Hepatocyte (in vitro differentiated cells): ENCODE results near the gene RPH3AL. TPM values are rescaled to one million over a fixed set of nuclear protein-coding genes. Genes with fewer than 3 reads are reported as not detected.

Source experiments
- DNase-seq: peaks from one replicate; pipeline ENCODE4 v3.0.0-alpha.2; 2016; ENCODE audit warnings: low spot score
- H2AFZ ChIP-seq: fragments of 200-600 bp; sonication (generic); 2 replicates; pipeline ENCODE4 v1.6.0; 2016; ENCODE audit warnings: antibody characterized with exemption, mild to moderate bottlenecking
- H3K27ac ChIP-seq: fragments of 200-600 bp; sonication (generic); 2 replicates; pipeline ENCODE4 v1.5.1; 2016; ENCODE audit warnings: mild to moderate bottlenecking
- H3K27me3 ChIP-seq: fragments of 200-600 bp; sonication (generic); 2 replicates; pipeline ENCODE4 v1.6.1; 2016
- H3K36me3 ChIP-seq: fragments of 200-600 bp; sonication (generic); replicated peaks from 2 replicates; pipeline ENCODE4 v1.5.1; 2016; ENCODE audit warnings: low read depth; ENCODE audit not compliant: insufficient read depth
- H3K4me1 ChIP-seq: fragments of 200-600 bp; sonication (generic); 2 replicates; pipeline ENCODE4 v1.5.1; 2016; ENCODE audit warnings: mild to moderate bottlenecking, moderate library complexity; ENCODE audit not compliant: insufficient read depth
- H3K4me2 ChIP-seq: fragments of 200-600 bp; sonication (generic); 2 replicates; pipeline ENCODE4 v1.6.0; 2016
- H3K4me3 ChIP-seq: fragments of 200-600 bp; sonication (generic); 2 replicates; pipeline ENCODE4 v1.5.1; 2016; ENCODE audit warnings: mild to moderate bottlenecking
- H3K79me2 ChIP-seq: fragments of 200-600 bp; sonication (generic); 2 replicates; pipeline ENCODE4 v1.6.0; 2017; ENCODE audit warnings: mild to moderate bottlenecking
- H3K9me2 ChIP-seq: fragments of 200-600 bp; sonication (generic); replicated peaks from 2 replicates; pipeline ENCODE4 v1.6.0; 2017; ENCODE audit warnings: mild to moderate bottlenecking; ENCODE audit not compliant: insufficient read depth
- H3K9me3 ChIP-seq: fragments of 200-600 bp; sonication (generic); 2 replicates; pipeline ENCODE4 v1.5.1; 2016; ENCODE audit warnings: low read depth, mild to moderate bottlenecking
- H4K20me1 ChIP-seq: fragments of 200-600 bp; sonication (generic); 2 replicates; pipeline ENCODE4 v1.6.0; 2016; ENCODE audit warnings: mild to moderate bottlenecking; ENCODE audit not compliant: insufficient read depth, poor library complexity, severe bottlenecking
- EZH2 ChIP-seq: fragments of 200-600 bp; sonication (generic); IDR thresholded peaks from 2 replicates; pipeline ENCODE4 v1.6.1; 2016; ENCODE audit warnings: antibody characterized with exemption, mild to moderate bottlenecking, borderline replicate concordance
- EZH2phosphoT487 ChIP-seq: fragments of 200-600 bp; sonication (generic); IDR thresholded peaks from one replicate; pipeline ENCODE4 v1.6.1; 2018; ENCODE audit warnings: antibody characterized with exemption, mild to moderate bottlenecking, low read depth, moderate library complexity; ENCODE audit not compliant: unreplicated experiment, severe bottlenecking
- WGBS: methylation state at CpG from one replicate; pipeline ENCODE4 v1.1.6; 2016; ENCODE audit warnings: low lambda C conversion rate; ENCODE audit errors: missing lambda C conversion rate; 5-methylcytosine and 5-hydroxymethylcytosine counted together
- polyA plus RNA-seq: library from polyadenylated mRNA; unstranded; fragments of >200 nt; fragmentation: Nextera tagmentation; extraction: Ambion mirVana; gene quantifications from 2 replicates; pipeline ENCODE4 v1.2.1, GENCODE V29; 2016
- total RNA-seq: library from RNA; depleted of rRNA; stranded (reverse); fragments of >200 nt; gene quantifications from 2 replicates; pipeline ENCODE4 v1.2.3, GENCODE V29; 2014
- TF ChIP-seq, protein P1 (sequence below): fragments of 200-600 bp; sonication (generic); IDR thresholded peaks from 2 replicates; pipeline ENCODE4 v1.5.1; 2016; ENCODE audit warnings: antibody characterized with exemption, mild to moderate bottlenecking; ENCODE audit not compliant: poor library complexity

Gene RPH3AL
- total and polyA plus RNA-seq, 2 experiments from 2014 or later = 7.0 to 7.6 TPM

DNA sequence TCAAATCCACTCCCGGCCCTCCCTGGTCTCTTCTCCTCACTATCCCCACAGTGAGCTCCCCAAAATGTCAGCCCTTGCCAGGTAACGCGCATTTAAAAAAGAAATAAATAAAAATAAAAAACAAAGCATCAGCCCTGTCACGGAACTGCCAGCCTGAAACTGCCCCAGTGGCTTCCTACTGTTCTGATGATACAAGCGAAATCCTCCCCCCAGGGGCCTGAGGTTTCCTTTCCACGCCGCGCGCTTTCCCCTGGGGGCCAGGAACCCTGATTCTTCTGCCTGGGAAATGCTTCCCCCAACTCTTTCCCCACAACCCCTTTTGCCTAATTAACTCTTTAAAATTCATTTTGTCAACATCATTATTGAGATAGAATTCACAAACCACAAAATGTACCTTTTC lies 12.2 kb upstream of the RPH3AL start:
- H3K4me2 ChIP-seq = no peak overlapping the region
- no peaks in the 10 kb centered on the region for H3K9me2 ChIP-seq
- TF ChIP-seq EZH2 (no peak), EZH2phosphoT487 (no peak)
- TF ChIP-seq, protein P1, sequence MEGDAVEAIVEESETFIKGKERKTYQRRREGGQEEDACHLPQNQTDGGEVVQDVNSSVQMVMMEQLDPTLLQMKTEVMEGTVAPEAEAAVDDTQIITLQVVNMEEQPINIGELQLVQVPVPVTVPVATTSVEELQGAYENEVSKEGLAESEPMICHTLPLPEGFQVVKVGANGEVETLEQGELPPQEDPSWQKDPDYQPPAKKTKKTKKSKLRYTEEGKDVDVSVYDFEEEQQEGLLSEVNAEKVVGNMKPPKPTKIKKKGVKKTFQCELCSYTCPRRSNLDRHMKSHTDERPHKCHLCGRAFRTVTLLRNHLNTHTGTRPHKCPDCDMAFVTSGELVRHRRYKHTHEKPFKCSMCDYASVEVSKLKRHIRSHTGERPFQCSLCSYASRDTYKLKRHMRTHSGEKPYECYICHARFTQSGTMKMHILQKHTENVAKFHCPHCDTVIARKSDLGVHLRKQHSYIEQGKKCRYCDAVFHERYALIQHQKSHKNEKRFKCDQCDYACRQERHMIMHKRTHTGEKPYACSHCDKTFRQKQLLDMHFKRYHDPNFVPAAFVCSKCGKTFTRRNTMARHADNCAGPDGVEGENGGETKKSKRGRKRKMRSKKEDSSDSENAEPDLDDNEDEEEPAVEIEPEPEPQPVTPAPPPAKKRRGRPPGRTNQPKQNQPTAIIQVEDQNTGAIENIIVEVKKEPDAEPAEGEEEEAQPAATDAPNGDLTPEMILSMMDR = no peak
- no peak overlapping the region for H3K4me3 ChIP-seq
- no peaks in the 10 kb centered on the region for H3K79me2 ChIP-seq
- WGBS = 89% methylated on average over 9 of the region's 9 CpGs
- no peaks in the 10 kb centered on the region for H3K4me1 ChIP-seq
- no peak for DNase-seq
- no peaks in the 10 kb centered on the region for H4K20me1 ChIP-seq
- H3K27me3 ChIP-seq = no peaks in the 10 kb centered on the region
- H3K36me3 ChIP-seq = no peaks in the 10 kb centered on the region
- no peak overlapping the region for H3K27ac ChIP-seq
- H2AFZ ChIP-seq = no peak overlapping the region
- no peaks in the 10 kb centered on the region for H3K9me3 ChIP-seq

DNA sequence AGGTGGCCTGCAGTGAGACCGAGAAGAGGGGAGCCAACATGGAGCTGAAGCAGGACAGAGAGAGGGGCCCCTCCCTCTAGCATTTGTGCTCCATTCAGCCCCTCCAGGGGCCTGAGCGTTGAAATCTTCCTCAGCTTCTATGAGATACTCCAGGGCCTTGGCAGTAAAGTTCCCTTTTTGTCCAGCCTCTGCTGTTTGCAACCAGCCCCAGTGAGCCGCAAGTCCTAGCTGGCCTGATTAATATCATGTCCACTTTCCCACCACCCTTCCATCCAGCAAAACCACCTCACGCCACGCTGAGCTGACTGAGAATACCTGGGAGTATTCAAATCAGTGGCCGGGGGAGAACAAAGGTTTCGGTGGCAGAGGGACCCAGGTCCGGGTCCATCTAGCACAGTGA lies 11.7 kb upstream of the RPH3AL start:
- H3K27me3 ChIP-seq = no peaks in the 10 kb centered on the region
- no peaks in the 10 kb centered on the region for H4K20me1 ChIP-seq
- no peak overlapping the region for H3K27ac ChIP-seq
- no peak overlapping the region for H3K4me2 ChIP-seq
- WGBS = 81% methylated on average over 8 of the region's 8 CpGs
- H3K79me2 ChIP-seq = no peaks in the 10 kb centered on the region
- no peak overlapping the region for H2AFZ ChIP-seq
- no peaks in the 10 kb centered on the region for H3K9me2 ChIP-seq
- H3K4me1 ChIP-seq = no peaks in the 10 kb centered on the region
- TF ChIP-seq, protein P1 = no peak
- TF ChIP-seq EZH2phosphoT487 (no peak), EZH2 (no peak)
- no peak overlapping the region for H3K4me3 ChIP-seq
- no peaks in the 10 kb centered on the region for H3K36me3 ChIP-seq
- DNase-seq = no peak
- H3K9me3 ChIP-seq = no peaks in the 10 kb centered on the region

DNA sequence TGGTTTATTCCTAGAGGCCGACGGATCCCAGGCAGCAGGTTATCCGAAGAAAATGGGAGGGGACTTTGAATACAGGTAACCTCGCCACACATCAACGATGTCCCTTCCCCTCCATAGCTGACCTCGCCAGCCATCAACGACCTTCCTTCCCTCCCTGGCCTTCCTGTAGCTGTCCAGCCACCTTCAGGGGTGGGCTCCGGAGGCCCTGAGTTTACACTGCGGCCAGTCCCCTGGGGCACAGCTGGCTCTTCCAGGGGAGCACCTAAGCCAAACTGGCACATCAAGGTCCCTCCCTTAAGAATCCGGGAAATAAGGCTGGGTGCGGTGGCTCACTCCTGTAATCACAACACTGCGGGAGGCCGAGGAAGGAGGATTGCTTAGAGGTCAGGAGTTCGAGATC lies 10.1 kb upstream of the RPH3AL start:
- Histone ChIP-seq H3K27me3 (no peaks in the 10 kb centered on the region), H3K79me2 (no peaks in the 10 kb centered on the region), H3K4me3 (no peak overlapping the region), H3K4me2 (no peak overlapping the region), H2AFZ (no peak overlapping the region), H3K9me3 (no peaks in the 10 kb centered on the region), H3K4me1 (no peaks in the 10 kb centered on the region), H4K20me1 (no peaks in the 10 kb centered on the region), H3K36me3 (no peaks in the 10 kb centered on the region), H3K27ac (no peak overlapping the region), H3K9me2 (no peaks in the 10 kb centered on the region)
- 97% methylated on average over 13 of the region's 14 CpGs for WGBS
- no peak for DNase-seq
- no peak for TF ChIP-seq EZH2
- TF ChIP-seq, protein P1 = no peak
- no peak for TF ChIP-seq EZH2phosphoT487
